HG03280 (cell line): Measurements from ENCODE around the gene EDIL3.
"Not testable (repeated sequence)": the region's sequence is repeated elsewhere in the genome, so short reads cannot be mapped to it uniquely, and the experiment has no call there.

ENCODE experiments used
- ATAC-seq: cut with Tn5 transposase; IDR thresholded peaks from one replicate; pipeline ENCODE4 v1.9.1; 2021; ENCODE audit warnings: mild to moderate bottlenecking, moderate library complexity; ENCODE audit not compliant: unreplicated experiment

The EDIL3 gene

DNA sequence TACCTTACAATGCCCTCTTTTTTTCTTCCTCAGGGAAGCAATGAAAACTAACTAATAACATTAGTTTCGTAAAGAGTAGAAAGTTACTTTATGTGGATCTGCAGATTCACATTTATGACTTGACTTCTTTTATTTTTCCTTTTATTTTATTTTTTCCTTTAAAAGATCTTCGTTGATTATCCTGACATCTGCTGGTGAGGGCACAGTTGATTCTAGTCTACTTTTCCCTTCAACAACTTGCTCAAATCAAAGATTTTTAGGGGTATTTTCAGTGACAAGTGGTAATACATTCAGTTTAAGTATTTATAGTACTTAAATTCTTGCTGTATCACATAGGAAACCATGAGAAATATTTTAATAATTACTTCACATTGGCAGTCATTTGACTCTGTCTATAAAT, 4.9 kb downstream of the EDIL3 start:
- ATAC-seq: no peak

GRCh38 chr5:84378961-84379360, 5.7 kb downstream of the EDIL3 start:
- ATAC-seq: no peak

DNA sequence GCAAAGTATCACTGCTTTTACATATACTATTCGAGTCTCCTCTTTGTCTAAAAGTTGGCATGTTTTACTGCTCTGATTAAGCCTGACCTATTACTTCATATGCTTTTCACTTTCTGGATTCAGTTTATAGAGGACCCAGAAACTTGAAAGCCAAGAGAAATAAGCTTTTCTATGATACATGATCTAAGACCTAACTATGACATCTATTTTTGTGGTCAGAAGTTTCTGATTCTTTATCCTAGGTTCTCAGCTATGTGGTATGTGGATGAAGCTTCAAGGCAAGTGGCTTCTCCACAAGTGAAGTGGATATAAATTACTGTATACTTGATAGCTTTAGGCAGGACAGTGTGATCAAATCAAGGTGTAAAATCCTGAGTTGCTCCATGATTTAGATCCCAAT, 6.3 kb downstream of the EDIL3 start:
- ATAC-seq: no peak

GRCh38 chr5:84376346-84376745, 8.3 kb downstream of the EDIL3 start:
- no peak for ATAC-seq

GRCh38 chr5:84374568-84374967, 10.1 kb downstream of the EDIL3 start:
- no peak for ATAC-seq

DNA sequence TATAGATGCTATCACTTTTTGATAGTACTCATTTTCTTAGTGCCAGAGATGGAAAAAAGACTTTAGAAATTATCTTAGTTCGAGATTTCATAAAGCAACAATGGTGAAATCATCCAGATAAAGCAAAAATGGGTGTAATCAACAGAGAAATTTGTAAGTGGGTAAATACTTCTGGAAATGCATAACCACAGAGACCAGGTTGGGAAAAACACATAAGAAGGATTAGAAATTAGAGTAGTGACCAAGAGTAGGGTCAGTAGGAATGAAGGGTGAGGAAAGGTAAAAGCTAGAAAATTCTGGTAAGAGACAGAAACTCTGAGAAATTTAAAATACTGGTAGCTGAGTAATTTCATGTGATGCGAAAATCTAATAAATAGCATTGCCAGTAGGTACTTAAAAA, 11.2 kb downstream of the EDIL3 start:
- ATAC-seq: no peak

GRCh38 chr5:84372066-84372695, 12.5 kb downstream of the EDIL3 start:
- no peak for ATAC-seq

- no peak for ATAC-seq
Observed at GRCh38 chr5:84370176-84370575, 14.5 kb downstream of the EDIL3 start.

- ATAC-seq: no peak
Observed at GRCh38 chr5:84364043-84364442, 20.6 kb downstream of the EDIL3 start.

DNA sequence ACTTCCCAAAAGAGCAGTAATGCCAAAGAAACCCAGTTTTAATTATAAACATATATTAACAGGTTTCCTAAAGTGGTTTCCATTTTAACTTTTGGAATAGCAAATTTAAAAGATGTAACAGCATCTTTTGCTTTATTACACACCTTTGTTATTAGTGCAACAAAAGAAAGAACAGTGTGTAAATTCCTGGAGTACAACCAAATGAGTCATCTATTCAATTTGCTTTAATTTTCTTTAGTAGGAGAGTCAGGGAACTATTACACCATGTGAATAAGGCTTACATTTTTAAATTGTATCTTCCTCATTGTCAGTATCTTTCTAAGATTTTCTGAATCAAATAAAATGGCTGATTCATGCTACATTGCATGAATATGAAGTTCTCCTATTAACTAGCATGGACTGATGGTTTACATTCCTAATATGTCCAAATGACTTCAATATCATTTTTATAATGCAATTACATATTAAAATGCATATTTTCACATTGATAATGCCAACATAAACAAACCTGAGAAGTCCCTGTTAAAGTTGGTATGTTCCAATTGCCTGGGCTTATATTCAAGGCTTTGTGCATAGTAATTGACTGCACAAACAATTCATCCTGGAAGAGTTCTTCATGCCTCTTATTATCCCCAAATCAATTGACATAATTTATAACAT, 22.5 kb downstream of the EDIL3 start:
- no peak for ATAC-seq

DNA sequence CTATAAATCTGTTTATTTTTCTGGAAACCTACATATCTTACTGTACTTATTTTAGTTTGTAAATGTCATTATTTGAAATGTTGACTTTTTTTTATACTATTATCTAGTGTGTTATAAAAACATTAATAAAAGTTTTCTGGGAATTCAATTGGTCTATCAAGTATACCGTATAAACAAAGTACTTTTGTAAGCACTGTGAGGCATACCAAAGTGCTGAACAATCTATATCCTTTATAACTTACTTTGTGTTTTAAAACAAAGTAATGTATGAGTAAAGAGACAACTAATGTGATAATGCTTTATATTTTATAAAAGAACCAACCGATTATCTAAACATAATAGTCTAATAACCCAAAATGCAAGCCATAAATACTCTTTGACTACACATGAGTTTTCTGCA, 23.1 kb downstream of the EDIL3 start:
- ATAC-seq: no peak

DNA sequence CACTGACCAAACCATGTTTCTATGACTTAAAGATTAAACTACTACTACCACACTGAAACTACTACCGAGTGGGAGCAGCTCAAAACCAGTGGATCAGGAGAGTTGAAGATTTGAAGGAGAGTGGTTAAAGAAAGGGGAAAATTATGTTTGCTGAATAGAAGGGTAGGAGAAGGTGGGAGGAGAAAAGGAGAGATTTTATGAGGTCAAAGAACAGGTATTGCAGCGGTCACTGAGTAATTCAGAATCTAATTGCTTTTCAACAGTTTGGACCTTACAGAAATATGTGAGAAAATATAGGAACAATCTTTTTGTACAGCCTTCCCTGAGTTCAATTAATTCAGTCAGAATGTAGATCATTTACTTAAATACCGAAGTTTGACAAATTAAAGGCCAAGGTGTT, 24.6 kb downstream of the EDIL3 start:
- ATAC-seq: no peak

DNA sequence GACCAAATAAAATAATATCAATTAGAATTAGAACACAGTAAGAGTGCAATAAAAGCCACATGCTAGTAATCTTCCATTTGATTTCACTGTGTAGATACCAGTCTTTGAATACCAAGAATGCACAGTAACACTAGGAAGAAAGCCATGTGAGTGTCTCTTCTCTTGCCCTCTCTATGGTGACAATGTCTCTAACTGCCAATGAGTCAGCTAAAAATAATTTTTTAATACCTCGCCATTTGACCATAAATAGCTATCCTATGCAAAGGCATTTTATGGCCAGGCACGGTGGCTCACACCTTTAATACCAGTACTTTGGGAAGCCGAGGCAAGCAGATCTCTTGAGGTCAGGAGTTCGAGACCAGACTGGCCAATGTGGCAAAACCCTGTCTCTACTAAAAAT, 30.6 kb downstream of the EDIL3 start:
- ATAC-seq: no peak

GRCh38 chr5:84344788-84345187, 39.9 kb downstream of the EDIL3 start:
- no peak for ATAC-seq

DNA sequence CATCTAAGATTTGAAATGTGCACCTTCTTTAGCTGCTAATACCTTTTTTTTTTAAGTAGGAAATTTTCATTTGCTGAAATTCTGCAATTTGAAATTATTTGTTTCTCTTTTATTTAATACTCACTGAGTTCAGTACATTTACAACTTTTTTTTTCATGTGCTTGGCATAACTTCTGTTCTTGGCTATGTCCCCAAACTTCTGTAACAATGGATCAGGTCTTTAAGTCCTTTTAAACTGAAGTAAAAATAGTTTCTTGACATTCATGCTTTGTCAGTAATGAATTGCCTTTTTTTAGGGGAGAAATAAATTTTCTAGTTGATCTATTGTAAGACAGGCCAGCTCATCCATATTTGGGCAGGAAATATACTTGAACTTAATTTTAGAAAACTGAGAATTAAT, 41.5 kb downstream of the EDIL3 start:
- ATAC-seq: no peak

- ATAC-seq: no peak
Observed at GRCh38 chr5:84332106-84332505, 52.6 kb downstream of the EDIL3 start.

GRCh38 chr5:84327591-84327990, 57.1 kb downstream of the EDIL3 start:
- ATAC-seq: no peak

DNA sequence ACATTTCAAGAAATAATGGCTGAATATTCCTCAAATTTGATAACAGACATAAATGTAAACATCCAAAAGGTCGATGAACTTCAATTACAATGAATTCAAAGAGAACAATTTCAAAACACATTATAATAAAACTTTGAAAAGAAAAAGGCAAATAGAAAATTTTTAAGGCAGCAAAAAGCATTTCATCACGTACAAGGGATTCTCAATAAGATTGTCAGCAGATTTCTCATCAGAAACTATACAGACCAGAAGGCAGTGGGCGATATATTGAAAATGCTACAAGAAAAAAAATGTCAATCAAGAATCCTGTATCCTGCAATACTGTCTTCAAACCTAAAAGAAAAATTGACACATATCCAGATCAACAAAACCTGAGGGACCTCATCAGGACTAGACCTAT, 62.0 kb downstream of the EDIL3 start:
- no peak for ATAC-seq

DNA sequence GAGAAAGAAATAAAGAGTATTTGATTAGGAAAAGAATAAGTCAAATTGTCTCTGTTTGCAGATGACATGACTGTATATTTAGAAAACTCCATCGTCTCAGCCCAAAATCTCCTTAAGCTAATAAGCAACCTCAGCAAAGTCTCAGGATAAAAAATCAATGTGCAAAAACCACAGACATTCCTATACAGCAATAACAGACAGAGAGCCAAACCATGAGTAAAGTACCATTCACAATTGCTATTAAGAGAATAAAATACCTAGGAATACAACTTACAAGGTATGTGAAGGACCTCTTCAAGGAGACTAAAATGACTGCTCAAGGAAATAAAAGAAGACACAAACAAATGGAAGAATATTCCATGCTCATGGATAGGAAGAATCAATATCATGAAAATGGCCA, 66.9 kb downstream of the EDIL3 start:
- ATAC-seq: not testable (repeated sequence)

GRCh38 chr5:84312280-84312679, 72.4 kb downstream of the EDIL3 start:
- ATAC-seq: not testable (repeated sequence)

- ATAC-seq: not testable (repeated sequence)
Observed at GRCh38 chr5:84309850-84310249, 74.8 kb downstream of the EDIL3 start.

DNA sequence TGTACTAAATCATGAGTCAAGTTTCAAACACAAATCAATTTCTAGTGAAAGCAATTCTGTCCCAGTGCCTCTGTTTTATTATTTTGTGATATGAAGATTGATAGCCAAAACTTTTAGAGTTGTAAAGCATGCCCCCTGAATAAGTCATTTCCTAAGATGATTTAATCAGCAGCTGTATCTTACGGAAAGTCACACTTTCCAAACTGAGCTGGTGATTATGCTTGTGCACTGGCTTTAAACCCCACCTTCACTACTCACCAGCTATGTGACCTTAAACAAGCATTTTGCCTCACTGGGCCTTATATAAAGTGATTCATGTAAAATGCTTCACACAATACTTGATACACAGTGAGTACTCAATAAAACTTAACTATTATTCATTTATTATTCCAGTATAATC, 78.1 kb downstream of the EDIL3 start:
- ATAC-seq: no peak

GRCh38 chr5:84304599-84304998, 80.1 kb downstream of the EDIL3 start:
- no peak for ATAC-seq
